Heart left ventricle (tissue), 16 donors: ENCODE measurements around the gene FKBP11. TPM values are rescaled to one million over a fixed set of nuclear protein-coding genes. Genes with fewer than 3 reads are reported as not detected.
A peak's percentile ranks its signal among the peaks of the same experiment; 100 is the strongest.

Experiments used
- ATAC-seq, 4 donors: fragments of 200-7000 bp; cut with Tn5 transposase; one replicate each; pipeline ENCODE4 v1.9.1; 2020 to 2022; ENCODE audit warnings: moderate library complexity in 4 of 4, mild to moderate bottlenecking in 3 of 4, moderate number of reproducible peaks in 1 of 4
- DNase-seq, 5 donors: peaks; one replicate each; pipeline ENCODE4 v3.0.0-alpha.2; 2020
- H3K27ac ChIP-seq, 12 donors: fragments of 200-600 bp; sonication (generic) in 4 of 12; one replicate each; pipeline versions ENCODE4 v1.5.0 to v1.8.0; 2016 to 2022; ENCODE audit warnings: mild to moderate bottlenecking in 2 of 12
- H3K27me3 ChIP-seq, 9 donors: fragments of 200-600 bp; sonication (generic) in 2 of 9; one replicate each; pipeline versions ENCODE4 v1.5.1 to v1.8.0; 2016 to 2022; ENCODE audit warnings: mild to moderate bottlenecking in 3 of 9
- H3K36me3 ChIP-seq, 9 donors: fragments of 200-600 bp; sonication (generic) in 2 of 9; one replicate each; pipeline versions ENCODE4 v1.5.0 to v1.8.0; 2018 to 2022; ENCODE audit warnings: mild to moderate bottlenecking in 2 of 9
- H3K4me1 ChIP-seq, 12 donors: fragments of 200-600 bp; sonication (generic) in 4 of 12; one replicate each; pipeline versions ENCODE4 v1.5.0 to v1.8.0; 2016 to 2022; ENCODE audit warnings: mild to moderate bottlenecking in 3 of 12
- H3K4me3 ChIP-seq, 12 donors: fragments of 200-600 bp; sonication (generic) in 4 of 12; one replicate each; pipeline versions ENCODE4 v1.5.0 to v1.8.0; 2017 to 2022; ENCODE audit warnings: mild to moderate bottlenecking in 9 of 12, moderate library complexity in 4 of 12
- H3K9me3 ChIP-seq, 12 donors: fragments of 200-600 bp; sonication (generic) in 4 of 12; one replicate each; pipeline versions ENCODE4 v1.5.0 to v1.8.0; 2016 to 2022; ENCODE audit warnings: mild to moderate bottlenecking in 1 of 12
- POLR2A ChIP-seq, 2 donors: fragments of 450-650 bp; IDR thresholded peaks; one replicate each; pipeline ENCODE4 v1.6.1; 2017; ENCODE audit warnings: antibody characterized with exemption in 2 of 2, mild to moderate bottlenecking in 2 of 2, moderate library complexity in 2 of 2
- WGBS, 4 donors: extraction: QIAGEN DNeasy Blood & Tissue Kit in 2 of 4; methylation state at CpG; one replicate each; pipeline versions ENCODE4 v1.1.5 to v1.1.7; 2013 to 2018; 5-methylcytosine and 5-hydroxymethylcytosine counted together
- intact Hi-C, 10 donors: fragments of 100-400 bp; cut with DNase I; formaldehyde crosslinking; loops; one replicate each; pipeline versions ENCODE4 v1.11.1 to v1.14.2; 2022
- polyA plus RNA-seq, 2 donors: library from polyadenylated mRNA; stranded (reverse); fragments of 200-250 nt; gene quantifications; one replicate each; pipeline ENCODE4 v1.2.3, GENCODE V29; 2013
- total RNA-seq, 9 donors: library from RNA; depleted of rRNA in 2 of 9; stranded (reverse); fragments of >200 nt in 2 of 9; fragmentation: NEBNext Ultra II Directional in 3 of 9; extraction: Animal tissue kit (Norgen Biotek cat#: 25700) in 3 of 9; gene quantifications; one replicate each; pipeline versions ENCODE4 v1.1.0 to v1.2.4, GENCODE V29; 2016 to 2023
- TF ChIP-seq, protein P1 (sequence below), 12 donors: fragments of 200-600 bp; sonication (generic) in 4 of 12; IDR thresholded peaks; one replicate each; pipeline versions ENCODE4 v1.5.0 to v1.8.0; 2018 to 2022; ENCODE audit warnings: antibody characterized with exemption in 12 of 12, mild to moderate bottlenecking in 5 of 12
- donor health status: ischemic (EF 13 %, LVEDD 7.1; RV severe dilation, severe dysfunction).
- donor health status: healthy with polysubstance abuse.
- donor health status: DM: no; HTN: yes; CAD: no.
- donor health status: DM: no; HTN: no; CAD: no.
- donor health status: ischemic (EF 25% LVEDD 6.9; RV normal size, moderate dysfunction).
- donor health status: ischemic (EF 25% LVEDD 5.7; RV mildly dilated, moderate dysfunction).
- donor health status: healthy.
- donor health status: DM: yes; HTN: yes; CAD: no.
- donor health status: ischemic (EF 35%, LVEDD 5.7; RV mildly dilated, moderate dysfunction).
- donor health status: nonischemic (EF 11% LVEDD 7.7; RV severe dilation, severe dysfunction).
- donor health status: DM: yes; HTN: yes; CAD: no.
- donor health status: PGD.
- donor health status: ischemic (EF 29% LVEDD 5.4; RV normal size, mild dysfunction).
- donor health status: nonischemic (EF 23%, LVEDD 6.1; RV moderate dilation, normal function).

Gene FKBP11
- total and polyA plus RNA-seq, 11 donors: 1.6 to 28.1 (median 5.5) TPM

DNA sequence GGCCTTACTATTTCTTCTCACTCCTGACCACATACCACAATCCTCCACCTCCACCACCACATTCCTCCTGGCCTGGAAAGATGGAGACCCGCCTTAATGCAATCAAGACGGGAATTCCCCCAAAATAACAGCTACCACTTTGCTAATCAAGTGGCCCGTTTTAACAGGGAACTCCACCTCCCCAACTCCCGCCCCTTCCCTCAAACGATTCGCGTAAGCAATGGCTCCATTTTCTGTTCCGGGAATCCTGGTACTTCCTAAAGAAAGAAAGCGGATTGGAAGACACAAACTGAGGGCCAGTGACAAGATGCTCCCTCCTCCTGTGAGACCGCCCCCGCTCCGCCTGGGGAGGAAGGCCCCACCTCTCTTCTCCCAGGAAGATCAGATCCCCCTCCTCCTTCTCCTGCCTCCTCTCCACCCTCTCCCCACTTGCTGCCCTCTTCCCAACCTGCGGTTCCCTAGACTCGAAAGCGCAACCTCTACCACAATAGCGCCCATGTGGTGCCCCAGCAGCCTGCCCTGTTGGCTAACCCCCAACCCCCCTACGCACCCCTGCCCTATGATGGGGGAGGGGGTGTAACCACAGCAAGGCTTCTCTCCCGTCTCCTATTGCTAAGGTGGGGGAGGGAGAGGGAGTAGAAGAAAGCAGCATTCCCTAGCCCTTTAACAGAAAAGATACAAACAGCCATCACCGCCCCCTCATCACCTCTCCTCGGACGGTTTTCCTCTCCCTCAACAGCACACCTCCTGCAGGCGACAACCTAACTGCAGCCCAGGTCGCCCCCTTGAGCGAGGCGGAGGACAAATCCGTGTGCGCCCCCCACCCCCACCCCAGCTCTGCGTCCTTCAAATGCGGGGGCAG, 31.2 kb upstream of the FKBP11 start:
- intact Hi-C loops: no loop called here
- ATAC-seq: peak; percentile 89 to 95 (median 92)
- WGBS, 4 donors: 1 to 5% (median 2%) methylated on average over 22 to 29 of the region's 29 CpGs

DNA sequence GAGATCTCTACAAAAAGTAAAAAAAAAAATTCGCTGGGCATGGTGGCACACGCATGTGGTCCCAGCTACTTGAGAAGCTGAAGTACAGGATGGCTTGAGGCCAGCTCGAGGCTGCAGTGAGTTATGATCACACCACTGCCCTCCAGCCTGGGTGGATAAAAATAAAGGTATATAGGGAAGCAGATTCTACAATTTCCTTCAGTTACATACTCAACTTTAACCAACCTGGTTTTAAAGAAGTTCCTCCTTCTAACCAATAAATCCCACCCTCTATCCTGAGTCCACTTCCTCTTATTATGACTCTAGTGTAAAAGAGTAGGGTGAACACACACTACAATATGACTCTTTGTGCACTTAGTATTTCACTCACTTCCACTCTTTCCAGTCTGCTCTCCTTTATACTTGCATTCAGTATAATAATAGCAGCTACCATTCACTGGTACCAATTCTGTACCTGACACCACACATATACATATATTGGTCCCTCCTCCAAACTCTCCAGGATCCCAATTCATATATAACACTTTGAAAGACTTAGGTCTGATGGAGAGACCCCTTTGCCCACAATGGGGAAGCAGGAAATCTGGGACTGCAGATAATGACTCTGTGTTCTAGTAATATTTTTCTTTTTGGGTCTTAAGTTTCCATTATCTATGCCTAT, 29.7 kb upstream of the FKBP11 start:
- H3K27me3 ChIP-seq: no peaks in the 10 kb centered on the region
- no peaks in the 10 kb centered on the region for H3K9me3 ChIP-seq
- no peak overlapping the region for H3K4me3 ChIP-seq
- ATAC-seq (no peak), DNase-seq (peak in 1 of 5 donors; percentile 59)
- 55 to 61% (median 59%) methylated on average over 3 of the region's 3 CpGs for WGBS, 4 donors
- TF ChIP-seq, protein P1, sequence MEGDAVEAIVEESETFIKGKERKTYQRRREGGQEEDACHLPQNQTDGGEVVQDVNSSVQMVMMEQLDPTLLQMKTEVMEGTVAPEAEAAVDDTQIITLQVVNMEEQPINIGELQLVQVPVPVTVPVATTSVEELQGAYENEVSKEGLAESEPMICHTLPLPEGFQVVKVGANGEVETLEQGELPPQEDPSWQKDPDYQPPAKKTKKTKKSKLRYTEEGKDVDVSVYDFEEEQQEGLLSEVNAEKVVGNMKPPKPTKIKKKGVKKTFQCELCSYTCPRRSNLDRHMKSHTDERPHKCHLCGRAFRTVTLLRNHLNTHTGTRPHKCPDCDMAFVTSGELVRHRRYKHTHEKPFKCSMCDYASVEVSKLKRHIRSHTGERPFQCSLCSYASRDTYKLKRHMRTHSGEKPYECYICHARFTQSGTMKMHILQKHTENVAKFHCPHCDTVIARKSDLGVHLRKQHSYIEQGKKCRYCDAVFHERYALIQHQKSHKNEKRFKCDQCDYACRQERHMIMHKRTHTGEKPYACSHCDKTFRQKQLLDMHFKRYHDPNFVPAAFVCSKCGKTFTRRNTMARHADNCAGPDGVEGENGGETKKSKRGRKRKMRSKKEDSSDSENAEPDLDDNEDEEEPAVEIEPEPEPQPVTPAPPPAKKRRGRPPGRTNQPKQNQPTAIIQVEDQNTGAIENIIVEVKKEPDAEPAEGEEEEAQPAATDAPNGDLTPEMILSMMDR (IDR thresholded peaks at IDR 0.05): no peak
- TF ChIP-seq POLR2A (IDR thresholded peaks at IDR 0.05): no peak
- peaks cover 4 to 39% (median 23%) of the 10 kb centered on the region in 12 donors for H3K4me1 ChIP-seq
- peaks cover 0 to 32% (median 9%) of the 10 kb centered on the region in 9 donors for H3K36me3 ChIP-seq
- intact Hi-C loops: no loop called here
- peak overlapping the region in 1 of 12 donors; percentile 38 for H3K27ac ChIP-seq

More for the DNA sequence above, 31.2 kb upstream of the FKBP11 start:
- TF ChIP-seq, protein P1 (IDR thresholded peaks at IDR 0.05): peak in 1 of 12 donors; percentile 12
- TF ChIP-seq POLR2A (IDR thresholded peaks at IDR 0.05): no peak
- H3K36me3 ChIP-seq: peaks cover 0 to 25% (median 7%) of the 10 kb centered on the region in 9 donors
- H3K4me1 ChIP-seq: peaks cover 4 to 39% (median 23%) of the 10 kb centered on the region in 12 donors
- DNase-seq: peak; percentile 86 to 91 (median 88)
- no peaks in the 10 kb centered on the region for H3K27me3 ChIP-seq
- peak overlapping the region; percentile 23 to 93 (median 84) for H3K27ac ChIP-seq
- H3K4me3 ChIP-seq: peak overlapping the region; percentile 64 to 99 (median 93)
- no peaks in the 10 kb centered on the region for H3K9me3 ChIP-seq

DNA sequence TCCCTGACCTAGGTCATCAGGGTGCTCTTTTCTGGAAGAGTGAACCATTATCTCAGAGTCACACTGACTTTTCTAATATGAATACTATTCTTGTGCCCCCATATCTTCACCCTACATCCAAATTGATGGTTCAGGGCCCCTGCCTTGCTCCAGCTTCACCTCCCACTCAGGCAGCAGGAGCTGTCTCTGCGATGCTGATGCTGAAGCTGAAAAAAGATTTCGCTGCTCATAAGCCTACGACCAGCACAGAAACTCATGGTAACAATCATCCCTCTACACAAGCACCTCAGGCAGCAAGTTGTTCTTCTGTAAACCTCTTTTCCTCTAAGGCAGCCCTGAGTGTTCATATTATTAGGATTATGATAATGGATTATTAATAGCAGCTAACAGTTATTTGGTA, 28.8 kb upstream of the FKBP11 start:
- H3K27me3 ChIP-seq: no peaks in the 10 kb centered on the region
- TF ChIP-seq, protein P1 (IDR thresholded peaks at IDR 0.05): no peak
- TF ChIP-seq POLR2A (IDR thresholded peaks at IDR 0.05): no peak
- peaks cover 0 to 40% (median 13%) of the 10 kb centered on the region in 9 donors for H3K36me3 ChIP-seq
- H3K4me1 ChIP-seq: peaks cover 4 to 39% (median 23%) of the 10 kb centered on the region in 12 donors
- no peak overlapping the region for H3K27ac ChIP-seq
- intact Hi-C loops: no loop called here
- no peaks in the 10 kb centered on the region for H3K9me3 ChIP-seq
- ATAC-seq (no peak), DNase-seq (no peak)
- no peak overlapping the region for H3K4me3 ChIP-seq
- 87 to 93% (median 89%) methylated on average over 3 of the region's 3 CpGs for WGBS, 4 donors

DNA sequence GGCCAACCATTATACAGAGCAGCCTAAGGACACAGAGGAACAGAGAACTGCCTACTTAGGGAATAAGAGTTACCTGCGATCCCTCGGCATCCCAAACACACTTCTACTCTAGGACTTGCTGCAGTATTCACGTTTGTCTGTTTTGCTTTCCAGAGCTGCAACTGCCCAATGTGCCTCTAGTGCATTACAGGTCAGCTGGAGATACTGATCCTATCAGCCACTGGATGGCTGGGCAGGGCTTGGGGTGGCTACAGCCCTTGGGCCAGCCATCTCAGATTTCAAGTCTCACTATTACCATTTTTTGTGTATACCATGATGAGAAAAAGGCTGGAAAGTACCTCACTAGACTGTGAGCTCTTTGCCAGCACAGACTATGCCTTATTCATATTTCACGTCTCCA, 27.4 kb upstream of the FKBP11 start:
- Histone ChIP-seq H3K4me3 (no peak overlapping the region), H3K4me1 (peaks cover 1 to 36% (median 20%) of the 10 kb centered on the region in 12 donors), H3K9me3 (no peaks in the 10 kb centered on the region), H3K36me3 (peaks cover 0 to 44% (median 13%) of the 10 kb centered on the region in 9 donors), H3K27ac (no peak overlapping the region), H3K27me3 (no peaks in the 10 kb centered on the region)
- intact Hi-C loops: no loop called here
- 81 to 93% (median 89%) methylated on average over 4 of the region's 4 CpGs for WGBS, 4 donors
- TF ChIP-seq, protein P1 (IDR thresholded peaks at IDR 0.05): no peak
- TF ChIP-seq POLR2A (IDR thresholded peaks at IDR 0.05): no peak
- DNase-seq (no peak), ATAC-seq (no peak)
